GM12891 (cell line): ENCODE results near the gene PHKG2.

Source experiments
- DNase-seq: peaks from one replicate; pipeline ENCODE4 v3.0.0; 2011; ENCODE audit warnings: low spot score; ENCODE audit not compliant: insufficient read length
- FAIRE-seq: peaks from 2 replicates; lab custom pipeline; 2011; peaks lifted over from hg19 to GRCh38; lab: Jason Lieb, UNC
- PAX5 ChIP-seq: IDR thresholded peaks from 2 replicates; pipeline ENCODE4 v1.6.1; 2011; ENCODE audit warnings: low read length, moderate library complexity, mild to moderate bottlenecking; ENCODE audit not compliant: insufficient read depth, severe bottlenecking
- POLR2A ChIP-seq: IDR thresholded peaks from 2 replicates; pipeline ENCODE4 v1.6.1; 2011; ENCODE audit warnings: low read depth, low read length, control low read depth
- POLR2AphosphoS5 ChIP-seq: IDR thresholded peaks from 2 replicates; pipeline ENCODE4 v1.6.1; 2011; ENCODE audit warnings: low read depth, low read length, control low read depth
- POU2F2 ChIP-seq: IDR thresholded peaks from 2 replicates; pipeline ENCODE4 v1.6.1; 2011; ENCODE audit warnings: low read depth, mild to moderate bottlenecking, control low read depth, low read length, moderate library complexity
- SPI1 ChIP-seq: IDR thresholded peaks from 2 replicates; pipeline ENCODE4 v1.6.1; 2011; ENCODE audit warnings: low read depth, low read length, control low read depth
- TAF1 ChIP-seq: IDR thresholded peaks from 2 replicates; pipeline ENCODE4 v1.6.1; 2011; ENCODE audit warnings: low read depth, low read length, control low read depth

Gene PHKG2

GRCh38 chr16:30711712-30712111, 36.5 kb upstream of the PHKG2 start:
- no peak for FAIRE-seq
- DNase-seq: no peak

DNA sequence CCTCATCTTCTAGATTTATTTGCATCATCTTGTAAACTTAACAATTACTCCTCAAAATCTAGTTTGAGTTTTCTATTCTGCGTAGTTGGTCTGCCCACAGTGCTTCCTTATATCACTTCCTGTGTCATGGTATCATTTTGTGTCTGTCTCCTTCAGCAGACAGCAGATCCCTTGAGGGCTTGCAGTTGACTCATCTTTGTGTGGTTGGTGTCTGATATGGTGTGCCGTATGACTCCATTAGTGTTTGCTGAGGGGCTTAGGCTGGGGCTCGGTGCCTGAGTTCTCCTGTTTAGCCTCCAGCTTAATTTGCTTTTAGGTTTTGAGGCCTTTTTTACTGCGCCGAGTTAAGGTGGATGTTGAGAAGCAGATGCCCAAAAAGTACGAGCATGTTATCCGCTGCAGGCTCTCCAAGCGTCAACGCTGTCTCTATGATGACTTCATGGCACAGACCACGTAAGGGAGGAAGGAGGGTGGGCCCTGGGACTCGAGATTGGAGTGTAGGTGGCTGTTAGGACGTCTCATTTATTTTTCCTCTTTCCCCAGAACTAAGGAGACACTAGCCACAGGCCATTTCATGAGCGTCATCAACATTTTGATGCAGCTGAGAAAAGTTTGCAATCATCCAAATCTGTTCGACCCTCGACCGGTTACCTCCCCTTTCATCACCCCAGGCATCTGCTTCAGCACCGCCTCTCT, 32.3 kb upstream of the PHKG2 start:
- no peak for FAIRE-seq
- DNase-seq: no peak
- TF ChIP-seq SPI1 (peak; percentile 15; the same call in 1 of the 2 replicates), TAF1 (no peak), POLR2A (no peak), POU2F2 (no peak), PAX5 (no peak)

More at GRCh38 chr16:30711712-30712111, 36.5 kb upstream of the PHKG2 start:
- TF ChIP-seq PAX5: no peak
- TF ChIP-seq SPI1: no peak
- TF ChIP-seq POLR2AphosphoS5: no peak
- TF ChIP-seq POLR2A: no peak
- no peak for TF ChIP-seq POU2F2

GRCh38 chr16:30720086-30720485, 28.1 kb upstream of the PHKG2 start:
- no peak for TF ChIP-seq SPI1
- TF ChIP-seq POLR2A: no peak
- FAIRE-seq: no peak
- DNase-seq: no peak

- TF ChIP-seq PAX5 (no peak), TAF1 (no peak), POLR2AphosphoS5 (no peak), POLR2A (no peak), SPI1 (no peak), POU2F2 (no peak)
- DNase-seq (no peak), FAIRE-seq (no peak)
Observed at GRCh38 chr16:30720694-30721093, 27.5 kb upstream of the PHKG2 start.

- TF ChIP-seq POLR2A: no peak
- no peak for TF ChIP-seq POU2F2
- TF ChIP-seq POLR2AphosphoS5: no peak; the same call in 1 of the 2 replicates
- no peak for TF ChIP-seq PAX5
- TF ChIP-seq TAF1: no peak
- TF ChIP-seq SPI1: no peak
- DNase-seq: no peak
- FAIRE-seq: no peak
Observed at GRCh38 chr16:30721167-30721566, 27.1 kb upstream of the PHKG2 start.

DNA sequence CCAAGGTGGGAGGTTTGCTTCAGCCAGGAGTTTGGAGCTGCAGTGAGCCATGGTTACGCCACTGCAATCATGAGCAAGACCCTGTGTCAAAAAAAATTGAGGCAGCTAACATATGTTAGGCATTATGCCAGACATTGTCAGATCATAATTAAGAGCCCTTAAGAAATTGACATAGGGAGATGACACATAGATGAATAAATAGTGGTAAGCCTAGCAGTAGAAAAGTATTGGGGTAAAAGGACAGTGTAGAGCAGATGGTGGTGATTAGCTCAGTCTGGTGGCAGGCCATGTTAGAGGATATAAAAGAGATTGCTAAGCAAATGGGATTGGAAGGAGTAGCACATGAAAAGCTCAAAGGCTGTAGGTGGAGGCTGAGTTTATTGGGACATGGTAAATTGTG, 26.6 kb upstream of the PHKG2 start:
- TF ChIP-seq POLR2AphosphoS5: no peak; the same call in 1 of the 2 replicates
- TF ChIP-seq TAF1: no peak
- TF ChIP-seq PAX5: no peak
- TF ChIP-seq POU2F2: no peak
- TF ChIP-seq POLR2A: no peak
- TF ChIP-seq SPI1: no peak
- FAIRE-seq (no peak), DNase-seq (no peak)

- FAIRE-seq (no peak), DNase-seq (no peak)
- TF ChIP-seq POLR2AphosphoS5 (no peak), POLR2A (no peak), SPI1 (no peak), TAF1 (no peak), POU2F2 (no peak)
Observed at GRCh38 chr16:30722443-30722842, 25.8 kb upstream of the PHKG2 start.

- TF ChIP-seq POLR2A: no peak
- TF ChIP-seq POU2F2: no peak
- TF ChIP-seq PAX5: no peak
- FAIRE-seq (no peak), DNase-seq (no peak)
Observed at GRCh38 chr16:30722916-30723315, 25.3 kb upstream of the PHKG2 start.

DNA sequence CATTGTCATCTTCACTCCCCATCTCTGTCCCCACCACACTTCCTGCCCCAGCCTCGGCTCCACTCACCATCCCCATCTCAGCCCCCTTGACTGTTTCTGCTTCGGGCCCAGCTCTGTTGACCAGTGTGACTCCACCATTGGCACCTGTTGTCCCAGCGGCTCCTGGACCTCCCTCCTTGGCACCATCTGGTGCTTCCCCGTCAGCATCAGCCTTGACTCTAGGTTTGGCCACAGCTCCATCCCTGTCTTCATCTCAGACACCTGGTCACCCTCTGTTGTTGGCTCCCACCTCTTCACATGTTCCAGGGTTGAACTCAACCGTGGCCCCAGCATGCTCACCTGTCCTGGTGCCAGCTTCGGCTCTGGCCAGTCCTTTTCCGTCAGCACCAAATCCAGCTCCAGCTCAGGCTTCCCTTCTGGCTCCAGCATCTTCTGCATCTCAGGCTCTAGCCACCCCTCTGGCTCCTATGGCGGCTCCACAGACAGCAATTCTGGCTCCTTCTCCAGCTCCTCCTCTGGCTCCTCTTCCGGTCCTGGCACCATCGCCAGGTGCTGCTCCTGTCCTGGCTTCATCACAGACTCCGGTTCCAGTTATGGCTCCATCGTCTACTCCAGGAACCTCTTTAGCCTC, 24.4 kb upstream of the PHKG2 start:
- TF ChIP-seq POLR2A (0 out of 2 replicates have a peak, but pooled peaks have one; percentile 32), TAF1 (no peak)
- no peak for FAIRE-seq
- no peak for DNase-seq

DNA sequence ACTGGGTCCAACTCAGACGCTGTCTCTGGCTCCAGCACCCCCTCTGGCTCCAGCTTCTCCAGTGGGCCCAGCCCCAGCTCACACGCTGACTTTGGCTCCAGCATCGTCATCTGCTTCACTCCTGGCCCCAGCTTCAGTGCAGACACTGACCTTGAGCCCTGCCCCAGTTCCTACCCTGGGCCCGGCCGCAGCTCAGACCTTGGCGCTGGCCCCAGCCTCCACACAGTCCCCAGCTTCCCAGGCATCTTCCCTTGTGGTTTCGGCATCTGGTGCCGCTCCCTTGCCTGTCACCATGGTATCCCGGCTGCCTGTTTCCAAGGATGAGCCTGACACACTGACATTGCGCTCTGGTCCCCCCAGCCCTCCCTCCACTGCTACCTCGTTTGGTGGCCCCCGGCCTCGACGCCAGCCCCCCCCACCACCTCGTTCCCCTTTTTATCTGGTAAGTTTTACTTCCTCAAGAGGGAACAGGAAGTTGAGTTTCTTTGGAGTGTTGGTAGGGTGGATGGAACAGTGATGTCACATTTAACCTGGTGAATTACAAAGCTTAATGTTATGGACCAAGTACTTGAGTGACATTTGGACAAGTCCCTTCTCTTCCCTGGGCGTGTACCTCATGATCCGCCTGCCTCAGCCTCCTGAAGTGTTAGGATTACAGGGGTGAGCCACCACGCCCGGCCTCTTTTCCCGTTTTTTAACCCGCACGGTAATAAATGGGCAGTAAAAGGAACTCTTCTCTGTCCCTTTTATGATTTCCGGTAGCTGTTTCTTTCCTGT, 23.4 kb upstream of the PHKG2 start:
- TF ChIP-seq POLR2AphosphoS5: peak; percentile 11; the same call in 1 of the 2 replicates
- no peak for TF ChIP-seq PAX5
- DNase-seq (no peak), FAIRE-seq (no peak)
